GM21390 (cell line): ENCODE results near the gene CSK.
"Not testable (repeated sequence)": the region's sequence is repeated elsewhere in the genome, so short reads cannot be mapped to it uniquely, and the experiment has no call there.

Experiments used
- ATAC-seq: cut with Tn5 transposase; IDR thresholded peaks from one replicate; pipeline ENCODE4 v1.9.1; 2021; ENCODE audit not compliant: unreplicated experiment

CSK gene

GRCh38 chr15:74781431-74782258, at the start of gene CSK:
Gene CSK, plus strand, starts transcription at chr15:74782080. Its CDS starts 16,218 bp downstream, at chr15:74798298.
- no peak for ATAC-seq

- ATAC-seq: no peak
Measured at GRCh38 chr15:74732846-74733245, 49.0 kb upstream of the CSK start.

DNA sequence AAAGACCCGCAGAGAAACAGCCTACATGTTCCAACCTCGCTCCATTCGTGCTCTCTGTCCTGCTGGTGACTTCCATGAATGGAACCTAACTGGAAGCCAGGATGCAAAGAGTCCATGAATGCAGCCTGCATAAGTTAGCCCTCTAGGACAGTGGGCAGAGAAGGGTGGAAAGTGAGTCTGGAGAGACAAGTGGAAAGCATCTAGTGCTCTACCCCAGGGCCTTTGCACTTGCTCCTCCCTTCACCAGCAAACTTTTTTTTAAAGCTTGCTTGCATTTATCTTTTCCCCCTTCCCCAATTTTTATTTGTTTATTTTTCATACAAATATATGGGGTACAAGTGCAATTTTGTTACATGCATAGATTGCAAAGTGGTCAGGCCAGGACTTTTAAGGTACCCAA, 48.6 kb upstream of the CSK start:
- ATAC-seq: no peak

DNA sequence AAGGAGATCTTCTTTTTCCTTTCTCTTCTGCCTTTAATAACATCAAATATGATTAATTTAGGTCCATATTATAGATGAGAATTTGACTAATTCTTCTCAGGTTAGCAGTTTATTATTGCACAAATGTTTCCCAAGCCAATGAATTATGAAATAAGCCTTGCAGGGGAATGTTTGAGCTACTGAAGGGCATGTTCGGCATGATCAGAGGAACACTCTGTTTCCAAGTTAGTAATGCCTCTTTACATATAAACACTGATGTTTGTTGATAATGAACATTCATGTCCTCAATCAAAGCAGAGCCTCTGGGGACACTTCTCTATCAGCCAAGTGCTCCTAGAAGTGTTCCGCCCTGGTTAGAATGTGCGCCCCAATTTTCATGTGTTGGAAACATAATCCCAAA, 46.6 kb upstream of the CSK start:
- no peak for ATAC-seq

- ATAC-seq: not testable (repeated sequence)
Measured at GRCh38 chr15:74738239-74738638, 43.6 kb upstream of the CSK start.

- no peak for ATAC-seq
Measured at GRCh38 chr15:74742422-74742821, 39.5 kb upstream of the CSK start.

- ATAC-seq: no peak
Measured at GRCh38 chr15:74746389-74746788, 35.5 kb upstream of the CSK start.

GRCh38 chr15:74748322-74748946, 33.4 kb upstream of the CSK start, which contains the start of gene CYP1A2:
Gene CYP1A2, plus strand, starts transcription at chr15:74748845. Its CDS starts 894 bp downstream, at chr15:74749739.
- ATAC-seq: no peak

- no peak for ATAC-seq
Measured at GRCh38 chr15:74749832-74750231, 32.0 kb upstream of the CSK start.

- ATAC-seq: no peak
Measured at GRCh38 chr15:74750751-74751150, 31.1 kb upstream of the CSK start.

DNA sequence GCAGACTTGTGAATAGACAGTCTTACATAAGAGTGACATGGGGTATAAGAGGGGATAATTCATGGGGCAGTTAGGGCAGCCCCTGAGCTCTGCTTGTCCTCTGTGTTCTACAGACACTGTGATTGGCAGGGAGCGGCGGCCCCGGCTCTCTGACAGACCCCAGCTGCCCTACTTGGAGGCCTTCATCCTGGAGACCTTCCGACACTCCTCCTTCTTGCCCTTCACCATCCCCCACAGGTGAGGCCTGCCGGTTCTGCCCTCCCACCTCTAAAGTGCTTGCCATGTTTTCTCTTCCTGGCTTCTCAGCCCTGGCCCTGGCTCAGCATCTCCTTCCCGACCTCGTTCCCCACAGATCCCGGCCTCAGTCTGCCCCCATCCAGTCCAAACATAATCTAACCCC, 29.9 kb upstream of the CSK start:
- ATAC-seq: no peak

DNA sequence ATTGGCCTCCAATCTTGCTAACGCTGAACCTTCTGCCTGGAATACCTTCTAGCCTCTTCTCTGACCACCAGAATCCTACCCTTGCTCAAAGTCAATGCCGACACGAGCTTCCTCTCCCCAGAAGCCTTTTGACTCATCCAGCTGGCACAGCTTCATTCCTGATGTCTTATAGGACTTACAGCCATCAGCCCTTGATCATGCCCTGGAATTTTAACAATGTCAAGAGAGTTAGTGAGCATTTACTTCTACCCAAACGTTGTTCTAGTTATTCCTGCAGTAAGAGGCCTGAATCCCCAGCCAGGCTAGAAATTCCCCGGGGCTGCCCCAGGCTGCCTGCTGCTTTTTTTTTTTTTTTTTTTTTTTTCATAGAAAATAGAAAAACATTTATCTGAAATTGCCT, 29.3 kb upstream of the CSK start:
- no peak for ATAC-seq

DNA sequence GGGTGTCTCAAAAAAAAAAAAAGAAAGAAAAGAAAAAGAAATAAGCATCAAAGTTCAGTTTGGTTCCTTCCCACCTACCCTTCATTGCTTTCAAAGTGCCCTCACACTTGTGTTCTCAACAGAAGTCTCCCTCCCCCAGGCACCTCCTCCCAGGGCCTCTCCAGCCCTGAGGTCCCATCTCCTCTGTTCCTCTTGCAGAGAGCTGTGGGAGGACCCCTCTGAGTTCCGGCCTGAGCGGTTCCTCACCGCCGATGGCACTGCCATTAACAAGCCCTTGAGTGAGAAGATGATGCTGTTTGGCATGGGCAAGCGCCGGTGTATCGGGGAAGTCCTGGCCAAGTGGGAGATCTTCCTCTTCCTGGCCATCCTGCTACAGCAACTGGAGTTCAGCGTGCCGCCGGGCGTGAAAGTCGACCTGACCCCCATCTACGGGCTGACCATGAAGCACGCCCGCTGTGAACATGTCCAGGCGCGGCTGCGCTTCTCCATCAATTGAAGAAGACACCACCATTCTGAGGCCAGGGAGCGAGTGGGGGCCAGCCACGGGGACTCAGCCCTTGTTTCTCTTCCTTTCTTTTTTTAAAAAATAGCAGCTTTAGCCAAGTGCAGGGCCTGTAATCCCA, 27.2 kb upstream of the CSK start:
- ATAC-seq: no peak

- no peak for ATAC-seq
Measured at GRCh38 chr15:74758736-74759135, 23.1 kb upstream of the CSK start.

- ATAC-seq: no peak
Measured at GRCh38 chr15:74762791-74763150, 19.1 kb upstream of the CSK start.

DNA sequence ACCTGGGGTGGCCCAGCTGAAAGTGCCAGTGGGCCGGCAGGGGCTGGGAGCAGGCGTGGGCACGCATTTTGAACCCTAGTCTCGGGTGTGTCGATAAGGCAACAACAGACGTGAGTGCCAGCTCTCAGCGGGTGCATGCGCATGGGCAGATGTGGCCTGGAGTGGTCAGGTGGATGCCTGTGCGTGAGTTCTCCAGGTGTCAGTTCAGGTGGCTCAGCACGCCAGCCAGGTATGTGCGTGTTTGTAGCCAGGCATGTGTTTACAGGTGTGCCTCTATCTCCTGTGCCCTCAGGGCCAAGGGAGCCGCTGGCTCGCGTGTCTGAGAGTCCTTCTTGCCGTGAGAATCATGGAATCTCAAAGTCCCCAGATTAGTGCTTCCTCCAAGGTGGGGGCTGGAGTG, 18.5 kb upstream of the CSK start:
- ATAC-seq: no peak

DNA sequence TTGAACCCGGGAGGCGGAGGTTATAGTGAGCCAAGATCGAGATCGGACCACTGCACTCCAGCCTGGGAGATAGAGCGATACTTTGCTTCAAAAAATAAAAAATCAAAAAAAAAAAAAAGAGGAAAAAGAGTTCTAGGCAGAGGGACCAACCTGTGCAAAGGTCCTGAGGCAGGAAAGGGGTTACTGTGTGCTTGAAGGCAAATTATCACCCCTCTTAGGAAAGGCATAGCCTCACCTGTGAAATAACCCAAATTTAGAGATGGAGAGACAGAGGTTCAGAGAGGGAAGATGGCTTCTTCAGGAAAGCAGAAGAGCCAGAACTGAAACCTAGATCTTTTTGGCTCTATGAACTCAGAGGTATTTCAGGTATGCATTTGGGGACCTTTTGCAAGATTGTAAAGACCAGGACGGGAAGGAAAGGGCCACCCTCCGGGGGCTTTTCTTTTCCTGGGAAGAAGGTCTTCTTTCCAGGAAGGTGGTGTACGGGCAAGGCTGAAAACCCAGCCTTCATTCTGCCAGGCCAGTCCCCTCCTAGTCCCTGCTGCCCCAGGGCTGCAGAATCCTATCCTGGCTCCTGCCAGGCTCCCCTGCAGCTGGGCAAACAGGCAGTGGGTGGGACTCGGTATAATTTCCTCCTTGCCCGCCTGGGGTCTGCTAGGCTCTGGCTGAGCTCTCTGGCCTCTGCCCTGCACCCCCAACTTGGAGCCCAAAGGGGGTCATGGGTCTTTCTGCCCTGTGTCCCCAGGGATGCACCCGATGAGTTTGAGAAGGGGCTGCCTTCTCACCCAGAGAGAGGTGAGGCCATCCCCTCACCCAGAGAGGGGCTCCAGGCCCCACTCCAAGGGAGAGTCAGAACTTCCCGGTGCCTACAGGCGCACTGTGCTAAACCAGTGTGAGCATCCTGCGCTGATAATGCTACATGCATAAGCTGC, 14.4 kb upstream of the CSK start:
- no peak for ATAC-seq

GRCh38 chr15:74768099-74768770, 13.6 kb upstream of the CSK start:
- ATAC-seq: no peak

GRCh38 chr15:74768771-74769342, 13.0 kb upstream of the CSK start:
- no peak for ATAC-seq

DNA sequence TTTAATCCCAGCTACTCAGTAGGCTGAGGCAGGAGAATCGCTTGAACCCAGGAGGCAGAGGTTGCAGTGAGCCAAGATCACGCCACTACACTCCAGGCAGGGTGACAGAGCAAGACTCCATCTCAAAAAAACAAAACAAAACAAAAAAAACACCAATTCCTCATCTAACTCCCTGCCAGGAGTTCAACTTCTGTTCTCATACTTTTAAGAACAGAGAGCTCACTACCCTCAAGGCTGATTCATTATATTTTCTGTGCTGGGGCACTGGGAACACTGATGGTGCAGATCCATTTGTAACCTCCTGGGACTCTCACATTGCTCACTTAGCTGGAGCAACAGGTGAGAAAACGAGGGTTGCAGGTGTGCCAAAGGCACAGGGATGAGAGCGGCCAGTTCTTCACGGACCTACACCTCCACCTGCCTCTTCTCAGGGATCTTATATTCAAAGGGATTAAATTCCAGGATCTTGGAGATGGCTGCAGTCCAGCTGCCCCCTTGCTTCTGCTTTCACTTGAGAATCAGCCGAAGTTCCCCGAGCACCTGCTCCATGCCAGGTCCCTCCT, 12.3 kb upstream of the CSK start:
- no peak for ATAC-seq
